ENCODE measurements around the gene DRG1. TPM values are rescaled to one million over a fixed set of nuclear protein-coding genes. Genes with fewer than 3 reads are reported as not detected.
"Not testable (repeated sequence)": the region's sequence is repeated elsewhere in the genome, so short reads cannot be mapped to it uniquely, and the experiment has no call there.

DRG1 gene
- total and polyA plus RNA-seq, 9 donors, result 63.2 to 85.6 (median 68.8) TPM

GRCh38 chr22:31451709-31452571 is 52.5 kb downstream of the DRG1 start:
- peaks cover 26% of the 10 kb centered on the region for H3K36me3 ChIP-seq (ENCODE audit: control insufficient read depth, insufficient read depth, low read length)

GRCh38 chr22:31461699-31462098 is 62.3 kb downstream of the DRG1 start:
- H3K27me3 ChIP-seq (ENCODE audit: control insufficient read depth, insufficient read depth, low read length), result no peaks in the 10 kb centered on the region
- no peaks in the 10 kb centered on the region for H3K4me1 ChIP-seq (ENCODE audit: control insufficient read depth, insufficient read depth, low read length)
- H3K4me3 ChIP-seq (ENCODE audit: low read length), result no peak overlapping the region
- peaks cover 54% of the 10 kb centered on the region for H3K36me3 ChIP-seq (ENCODE audit: control insufficient read depth, insufficient read depth, low read length)
- DNase-seq, result no peak
- no peaks in the 10 kb centered on the region for H3K9me3 ChIP-seq (replicated peaks; ENCODE audit: control insufficient read depth, low read depth, low read length)
- H3K27ac ChIP-seq (ENCODE audit: low read length), result no peak overlapping the region
- no CpG with 5 or more reads among the region's 3 CpGs for WGBS (ENCODE audit: insufficient coverage)

More at GRCh38 chr22:31451709-31452571, 52.5 kb downstream of the DRG1 start:
- Histone ChIP-seq H3K4me1 (ENCODE audit: control insufficient read depth, insufficient read depth, low read length) (peaks cover 16% of the 10 kb centered on the region), H3K27ac (ENCODE audit: low read length) (no peak overlapping the region), H3K9me3 (replicated peaks; ENCODE audit: control insufficient read depth, low read depth, low read length) (no peaks in the 10 kb centered on the region), H3K27me3 (ENCODE audit: control insufficient read depth, insufficient read depth, low read length) (no peaks in the 10 kb centered on the region), H3K4me3 (ENCODE audit: low read length) (no peak overlapping the region)
- DNase-seq, result peak; percentile 17
- WGBS (ENCODE audit: insufficient coverage), result 83% methylated on average over 2 of the region's 5 CpGs

GRCh38 chr22:31465307-31465706 is 65.9 kb downstream of the DRG1 start:
- Histone ChIP-seq H3K4me3 (ENCODE audit: low read length) (no peak overlapping the region), H3K9me3 (replicated peaks; ENCODE audit: control insufficient read depth, low read depth, low read length) (no peaks in the 10 kb centered on the region), H3K36me3 (ENCODE audit: control insufficient read depth, insufficient read depth, low read length) (peaks cover 54% of the 10 kb centered on the region), H3K4me1 (ENCODE audit: control insufficient read depth, insufficient read depth, low read length) (no peaks in the 10 kb centered on the region), H3K27ac (ENCODE audit: low read length) (no peak overlapping the region), H3K27me3 (ENCODE audit: control insufficient read depth, insufficient read depth, low read length) (no peaks in the 10 kb centered on the region)
- no peak for DNase-seq
- no CpG with 5 or more reads among the region's 2 CpGs for WGBS (ENCODE audit: insufficient coverage)

GRCh38 chr22:31474743-31475142 is 75.3 kb downstream of the DRG1 start:
- no CpG with 5 or more reads among the region's 2 CpGs for WGBS (ENCODE audit: insufficient coverage)
- Histone ChIP-seq H3K36me3 (ENCODE audit: control insufficient read depth, insufficient read depth, low read length) (peaks cover 24% of the 10 kb centered on the region), H3K27ac (ENCODE audit: low read length) (no peak overlapping the region)

GRCh38 chr22:31475800-31476199 is 76.4 kb downstream of the DRG1 start:
- DNase-seq, result no peak
- Histone ChIP-seq H3K27ac (ENCODE audit: low read length) (no peak overlapping the region), H3K27me3 (ENCODE audit: control insufficient read depth, insufficient read depth, low read length) (no peaks in the 10 kb centered on the region), H3K4me3 (ENCODE audit: low read length) (no peak overlapping the region), H3K4me1 (ENCODE audit: control insufficient read depth, insufficient read depth, low read length) (no peaks in the 10 kb centered on the region), H3K36me3 (ENCODE audit: control insufficient read depth, insufficient read depth, low read length) (peaks cover 26% of the 10 kb centered on the region), H3K9me3 (replicated peaks; ENCODE audit: control insufficient read depth, low read depth, low read length) (no peaks in the 10 kb centered on the region)
- no CpG with 5 or more reads among the region's 3 CpGs for WGBS (ENCODE audit: insufficient coverage)

More at GRCh38 chr22:31474743-31475142, 75.3 kb downstream of the DRG1 start:
- Histone ChIP-seq H3K9me3 (replicated peaks; ENCODE audit: control insufficient read depth, low read depth, low read length) (no peaks in the 10 kb centered on the region), H3K4me1 (ENCODE audit: control insufficient read depth, insufficient read depth, low read length) (no peaks in the 10 kb centered on the region), H3K27me3 (ENCODE audit: control insufficient read depth, insufficient read depth, low read length) (no peaks in the 10 kb centered on the region), H3K4me3 (ENCODE audit: low read length) (no peak overlapping the region)
- DNase-seq, result no peak

GRCh38 chr22:31477329-31477728 is 77.9 kb downstream of the DRG1 start:
- no peak for DNase-seq
- Histone ChIP-seq H3K27me3 (ENCODE audit: control insufficient read depth, insufficient read depth, low read length) (no peaks in the 10 kb centered on the region), H3K4me1 (ENCODE audit: control insufficient read depth, insufficient read depth, low read length) (no peaks in the 10 kb centered on the region), H3K4me3 (ENCODE audit: low read length) (no peak overlapping the region), H3K9me3 (replicated peaks; ENCODE audit: control insufficient read depth, low read depth, low read length) (no peaks in the 10 kb centered on the region), H3K27ac (ENCODE audit: low read length) (no peak overlapping the region), H3K36me3 (ENCODE audit: control insufficient read depth, insufficient read depth, low read length) (peaks cover 34% of the 10 kb centered on the region)
- no CpG with 5 or more reads among the region's 4 CpGs for WGBS (ENCODE audit: insufficient coverage)

- Histone ChIP-seq H3K4me1 (ENCODE audit: control insufficient read depth, insufficient read depth, low read length) (no peaks in the 10 kb centered on the region), H3K27me3 (ENCODE audit: control insufficient read depth, insufficient read depth, low read length) (no peaks in the 10 kb centered on the region), H3K27ac (ENCODE audit: low read length) (no peak overlapping the region), H3K9me3 (replicated peaks; ENCODE audit: control insufficient read depth, low read depth, low read length) (no peaks in the 10 kb centered on the region), H3K4me3 (ENCODE audit: low read length) (no peak overlapping the region), H3K36me3 (ENCODE audit: control insufficient read depth, insufficient read depth, low read length) (peaks cover 47% of the 10 kb centered on the region)
- no CpG with 5 or more reads among the region's 3 CpGs for WGBS (ENCODE audit: insufficient coverage)
- DNase-seq, result no peak
Observed at GRCh38 chr22:31481129-31481528, 81.7 kb downstream of the DRG1 start.

GRCh38 chr22:31482470-31482869 is 83.1 kb downstream of the DRG1 start:
- H3K4me1 ChIP-seq (ENCODE audit: control insufficient read depth, insufficient read depth, low read length); H3K9me3 ChIP-seq (replicated peaks; ENCODE audit: control insufficient read depth, low read depth, low read length); DNase-seq; H3K4me3 ChIP-seq (ENCODE audit: low read length); H3K27me3 ChIP-seq (ENCODE audit: control insufficient read depth, insufficient read depth, low read length); H3K27ac ChIP-seq (ENCODE audit: low read length): not testable (repeated sequence)
- H3K36me3 ChIP-seq (ENCODE audit: control insufficient read depth, insufficient read depth, low read length), result peaks cover 53% of the 10 kb centered on the region
- 82% methylated on average over 2 of the region's 8 CpGs for WGBS (ENCODE audit: insufficient coverage)

Other genes with a start within 250 kb of the DRG1 start
- gene RNF185, start 239.4 kb upstream of the DRG1 start, total RNA-seq, result 22.1 TPM
- gene RNF185, start 239.4 kb upstream of the DRG1 start, polyA plus RNA-seq (ENCODE audit: insufficient read depth in 1 of 8, insufficient read length in 8 of 8, low replicate concordance in 1 of 8), result 10 to 100 TPM; 20.3 to 27.8 (median 23.8) TPM
- gene LIMK2, start 187.3 kb upstream of the DRG1 start, total RNA-seq, result 20.0 TPM
- 10 to 100 TPM; 18.8 to 26.7 (median 23.3) TPM for gene LIMK2, start 187.3 kb upstream of the DRG1 start, polyA plus RNA-seq (ENCODE audit: insufficient read depth in 1 of 8, insufficient read length in 8 of 8, low replicate concordance in 1 of 8)
- 4.3 TPM for gene PIK3IP1, start 107.1 kb upstream of the DRG1 start, total RNA-seq
- gene PIK3IP1, start 107.1 kb upstream of the DRG1 start, polyA plus RNA-seq (ENCODE audit: insufficient read depth in 1 of 8, insufficient read length in 8 of 8, low replicate concordance in 1 of 8), result 1 to 10 TPM; 2.7 to 4.8 (median 3.1) TPM
- gene PATZ1, start 53.3 kb upstream of the DRG1 start, total RNA-seq, result 16.5 TPM
- 10 to 100 TPM; 22.0 to 28.5 (median 25.5) TPM for gene PATZ1, start 53.3 kb upstream of the DRG1 start, polyA plus RNA-seq (ENCODE audit: insufficient read depth in 1 of 8, insufficient read length in 8 of 8, low replicate concordance in 1 of 8)
- 10.6 TPM for gene EIF4ENIF1, start 90.2 kb downstream of the DRG1 start, total RNA-seq
- gene EIF4ENIF1, start 90.2 kb downstream of the DRG1 start, polyA plus RNA-seq (ENCODE audit: insufficient read depth in 1 of 8, insufficient read length in 8 of 8, low replicate concordance in 1 of 8), result 10 to 100 TPM; 22.8 to 32.8 (median 29.5) TPM
- gene SFI1, start 96.9 kb downstream of the DRG1 start, total RNA-seq, result 6.3 TPM
- gene SFI1, start 96.9 kb downstream of the DRG1 start, polyA plus RNA-seq (ENCODE audit: insufficient read depth in 1 of 8, insufficient read length in 8 of 8, low replicate concordance in 1 of 8), result 10 to 100 TPM in 5 of 8 donors, 1 to 10 TPM in 3; 7.0 to 20.1 (median 11.8) TPM